ENCODE data around the gene GALNT10.

- TF ChIP-seq CTCF (IDR thresholded peaks at IDR 0.05), result no peak
- TF ChIP-seq POLR2A (IDR thresholded peaks at IDR 0.05), result no peak
- TF ChIP-seq POLR2AphosphoS5 (IDR thresholded peaks at IDR 0.05), result no peak
These were observed 166.4 kb downstream of the GALNT10 start for GRCh38 chr5:154356958-154357357.
